SK-N-SH (cell line): ENCODE results near the gene LRRC42.

Experiments
- CTCF ChIP-seq: fragments of 200-600 bp; sonication (generic); IDR thresholded peaks from 2 replicates; pipeline ENCODE4 v1.6.1; 2017; ENCODE audit warnings: antibody characterized with exemption, mild to moderate bottlenecking, moderate library complexity
- EZH2phosphoT487 ChIP-seq: fragments of 200-600 bp; sonication (generic); IDR thresholded peaks from 2 replicates; pipeline ENCODE4 v1.6.1; 2017; ENCODE audit warnings: low read depth, mixed run types, mild to moderate bottlenecking, antibody characterized with exemption, moderate library complexity, borderline replicate concordance
- FOSL2 ChIP-seq: IDR thresholded peaks from 2 replicates; pipeline ENCODE4 v1.4.0; 2012; ENCODE audit warnings: low read depth, mild to moderate bottlenecking, moderate library complexity, borderline replicate concordance
- FOXJ3 ChIP-seq: sonication (generic); formaldehyde crosslinking; IDR thresholded peaks from 2 replicates; pipeline ENCODE4 v1.5.1; 2020; ENCODE audit warnings: mild to moderate bottlenecking, missing genetic modification reagents
- JUND ChIP-seq: IDR thresholded peaks from 2 replicates; pipeline ENCODE4 v1.4.0; 2012
- NFIC ChIP-seq: IDR thresholded peaks from 2 replicates; pipeline ENCODE4 v1.4.0; 2012; ENCODE audit warnings: borderline replicate concordance
- POLR2AphosphoS5 ChIP-seq: IDR thresholded peaks from 2 replicates; pipeline ENCODE4 v1.6.1; 2012; ENCODE audit warnings: low read depth, low read length
- RAD21 ChIP-seq: IDR thresholded peaks from 2 replicates; pipeline ENCODE4 v1.6.1; 2012; ENCODE audit warnings: mild to moderate bottlenecking, low read length
- SIN3A ChIP-seq: IDR thresholded peaks from 2 replicates; pipeline ENCODE4 v1.6.1; 2012; ENCODE audit warnings: low read depth, mild to moderate bottlenecking, low read length, moderate library complexity, borderline replicate concordance
- SMC3 ChIP-seq: IDR thresholded peaks from 2 replicates; pipeline ENCODE4 v1.6.1; 2012; ENCODE audit warnings: low read depth, low read length, improper control_type of control experiment
- USF2 ChIP-seq: fragments of 150-350 bp; IDR thresholded peaks from 2 replicates; pipeline ENCODE4 v1.6.1; 2017; ENCODE audit warnings: antibody characterized with exemption, low read length, low read depth, borderline replicate concordance
- YY1 ChIP-seq: IDR thresholded peaks from 2 replicates; pipeline ENCODE4 v1.4.0; 2012; ENCODE audit warnings: low read depth, mild to moderate bottlenecking
- TF ChIP-seq, protein P1 (sequence below): IDR thresholded peaks from 2 replicates; pipeline ENCODE4 v1.4.0; 2012; ENCODE audit warnings: low read depth, borderline replicate concordance

- TF ChIP-seq USF2 (no peak), NFIC (no peak), POLR2AphosphoS5 (no peak), CTCF (no peak), SIN3A (no peak), FOXJ3 (CRISPR knock-in tag) (no peak), JUND (no peak), RAD21 (no peak), SMC3 (no peak), EZH2phosphoT487 (no peak), YY1 (no peak), FOSL2 (no peak)
- TF ChIP-seq, protein P1, sequence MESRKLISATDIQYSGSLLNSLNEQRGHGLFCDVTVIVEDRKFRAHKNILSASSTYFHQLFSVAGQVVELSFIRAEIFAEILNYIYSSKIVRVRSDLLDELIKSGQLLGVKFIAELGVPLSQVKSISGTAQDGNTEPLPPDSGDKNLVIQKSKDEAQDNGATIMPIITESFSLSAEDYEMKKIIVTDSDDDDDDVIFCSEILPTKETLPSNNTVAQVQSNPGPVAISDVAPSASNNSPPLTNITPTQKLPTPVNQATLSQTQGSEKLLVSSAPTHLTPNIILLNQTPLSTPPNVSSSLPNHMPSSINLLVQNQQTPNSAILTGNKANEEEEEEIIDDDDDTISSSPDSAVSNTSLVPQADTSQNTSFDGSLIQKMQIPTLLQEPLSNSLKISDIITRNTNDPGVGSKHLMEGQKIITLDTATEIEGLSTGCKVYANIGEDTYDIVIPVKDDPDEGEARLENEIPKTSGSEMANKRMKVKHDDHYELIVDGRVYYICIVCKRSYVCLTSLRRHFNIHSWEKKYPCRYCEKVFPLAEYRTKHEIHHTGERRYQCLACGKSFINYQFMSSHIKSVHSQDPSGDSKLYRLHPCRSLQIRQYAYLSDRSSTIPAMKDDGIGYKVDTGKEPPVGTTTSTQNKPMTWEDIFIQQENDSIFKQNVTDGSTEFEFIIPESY, result no peak
Observed at GRCh38 chr1:54008876-54009275, 62.7 kb downstream of the LRRC42 start.
